HG03064 (cell line): Measurements from ENCODE around the gene GNAI1.

Experiments
- ATAC-seq: cut with Tn5 transposase; IDR thresholded peaks from one replicate; pipeline ENCODE4 v1.9.1; 2021; ENCODE audit warnings: low read depth; ENCODE audit not compliant: unreplicated experiment

Gene GNAI1

DNA sequence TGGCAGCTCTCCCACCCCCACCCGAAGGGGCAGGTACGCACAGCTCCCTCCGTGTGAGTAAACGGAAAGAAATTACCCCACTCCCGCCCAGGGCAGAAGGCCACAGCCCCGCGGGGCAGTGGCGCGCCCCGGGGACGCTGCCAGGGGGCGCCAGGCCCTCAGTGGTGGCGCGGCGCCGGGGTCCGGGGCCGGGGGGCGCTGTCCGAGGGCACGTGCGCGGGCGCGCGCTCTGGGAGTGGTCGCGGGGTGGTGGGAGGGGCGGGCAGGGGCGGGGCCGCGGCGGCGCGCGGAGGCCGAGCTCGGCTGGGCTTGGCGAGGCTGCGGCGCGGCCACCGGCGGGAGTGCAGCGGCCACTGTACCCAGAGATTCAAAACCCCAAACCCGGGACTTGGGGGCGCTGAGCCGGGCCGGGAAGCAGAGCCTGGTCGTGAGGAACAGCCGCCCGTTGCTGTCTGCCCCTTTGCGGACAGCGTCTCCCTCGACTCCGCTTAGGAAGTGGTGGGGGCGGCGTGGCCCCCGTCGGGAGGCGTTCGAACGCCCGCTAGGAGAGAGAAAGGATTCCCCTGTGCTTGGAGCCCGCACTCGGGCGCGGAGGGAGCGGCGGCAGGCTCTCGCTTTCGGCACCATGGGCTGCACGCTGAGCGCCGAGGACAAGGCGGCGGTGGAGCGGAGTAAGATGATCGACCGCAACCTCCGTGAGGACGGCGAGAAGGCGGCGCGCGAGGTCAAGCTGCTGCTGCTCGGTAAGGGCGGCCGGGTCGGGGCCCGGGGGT, at the start of gene GNAI1:
Gene GNAI1, plus strand, starts transcription at position 296 of the 773 bp plus-strand sequence. Its CDS starts 330 bp downstream, at position 626.
- peak; percentile 69 for ATAC-seq

DNA sequence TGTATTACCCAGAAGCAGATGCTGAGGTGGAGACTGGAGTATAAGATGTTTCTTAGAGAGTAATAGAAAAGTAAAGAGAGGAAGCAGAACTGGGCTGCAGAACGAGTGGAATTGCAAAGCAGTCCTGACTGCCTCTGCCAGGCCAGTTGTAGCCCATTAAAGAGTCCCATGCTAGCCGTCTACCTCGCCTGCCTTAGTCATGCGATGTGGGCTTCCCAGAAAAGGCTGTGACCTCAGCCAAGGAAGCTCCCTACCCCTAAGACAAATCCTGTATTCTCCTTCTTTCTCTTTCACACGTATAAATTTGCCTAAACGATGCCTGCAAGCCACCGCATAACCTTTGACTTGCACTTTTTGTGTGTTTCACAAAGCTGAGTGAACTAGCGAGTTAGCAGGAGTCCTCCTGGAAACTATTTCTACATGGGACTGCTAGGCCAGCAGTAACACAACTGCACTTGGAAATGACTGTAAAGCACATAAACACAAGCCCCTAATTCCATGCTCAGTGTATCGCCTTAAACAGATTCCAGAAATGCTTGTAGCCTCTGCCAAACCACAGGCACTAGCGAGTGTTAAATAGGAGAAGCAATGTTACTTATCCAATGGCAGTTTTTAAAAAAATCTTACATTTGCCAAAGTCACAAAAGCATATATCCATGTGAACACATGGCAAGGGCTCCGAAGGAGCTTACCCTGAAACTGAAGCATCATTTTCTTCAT, 47.4 kb upstream of the GNAI1 start:
- ATAC-seq: no peak

- ATAC-seq: no peak
Measured at GRCh38 chr7:80087771-80088170, 46.9 kb upstream of the GNAI1 start.

DNA sequence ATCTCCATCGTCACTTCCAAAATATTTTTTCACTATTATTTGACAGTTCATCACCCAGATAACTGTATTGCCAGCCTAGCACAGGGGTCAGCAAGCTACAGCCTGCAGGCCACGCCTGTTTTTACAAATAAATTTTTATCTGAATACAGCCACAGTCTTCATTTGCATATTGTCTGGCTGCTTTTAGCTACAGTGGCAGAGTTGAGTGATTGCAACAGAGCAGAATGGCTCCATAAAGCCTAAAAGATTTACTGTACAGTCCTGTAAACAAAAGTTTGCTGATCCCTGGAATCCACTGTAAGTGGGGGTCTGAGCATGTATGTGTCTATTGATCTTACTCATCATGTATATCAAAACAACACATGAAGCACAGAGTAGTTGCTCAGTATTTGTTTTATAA, 45.9 kb upstream of the GNAI1 start:
- no peak for ATAC-seq

DNA sequence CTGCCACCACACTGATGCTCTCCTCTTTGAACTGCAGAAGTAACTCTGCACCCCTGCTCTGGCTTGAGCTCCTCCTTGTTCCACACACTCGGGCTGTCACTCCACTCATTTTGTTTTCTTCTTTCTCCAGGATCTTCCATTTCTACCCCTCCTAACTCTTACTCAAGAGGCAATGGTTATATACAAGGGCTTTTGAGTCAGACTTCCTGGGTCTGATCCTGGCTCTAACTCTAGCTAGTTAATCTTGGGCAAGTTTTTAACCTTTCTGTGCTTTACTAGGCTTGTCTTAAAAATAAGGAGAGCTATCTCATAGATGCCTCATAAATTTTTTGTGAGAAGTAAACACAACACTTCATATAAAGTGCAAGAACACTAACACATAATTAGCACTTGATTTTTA, 45.3 kb upstream of the GNAI1 start:
- no peak for ATAC-seq

DNA sequence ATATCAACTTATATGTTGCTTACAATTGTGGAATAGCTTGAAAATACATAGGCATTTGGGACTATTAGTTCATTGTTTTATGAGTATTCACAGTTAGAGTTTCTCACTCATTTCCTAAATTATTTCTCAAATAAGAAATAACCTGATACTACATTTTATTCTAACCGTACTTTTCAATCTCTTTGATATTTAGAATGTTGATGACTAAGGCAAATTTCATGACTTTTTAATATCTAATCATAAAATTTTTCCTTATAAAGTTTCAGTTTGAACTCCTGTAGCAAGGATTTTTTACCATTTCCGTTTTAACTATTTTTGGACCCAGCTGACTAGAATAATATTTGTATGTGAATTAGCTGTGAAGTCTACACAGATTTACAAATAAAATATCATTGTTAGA, 41.3 kb upstream of the GNAI1 start:
- no peak for ATAC-seq

GRCh38 chr7:80095545-80095944, 39.1 kb upstream of the GNAI1 start:
- ATAC-seq: no peak

- no peak for ATAC-seq
Measured at GRCh38 chr7:80097756-80098155, 36.9 kb upstream of the GNAI1 start.

DNA sequence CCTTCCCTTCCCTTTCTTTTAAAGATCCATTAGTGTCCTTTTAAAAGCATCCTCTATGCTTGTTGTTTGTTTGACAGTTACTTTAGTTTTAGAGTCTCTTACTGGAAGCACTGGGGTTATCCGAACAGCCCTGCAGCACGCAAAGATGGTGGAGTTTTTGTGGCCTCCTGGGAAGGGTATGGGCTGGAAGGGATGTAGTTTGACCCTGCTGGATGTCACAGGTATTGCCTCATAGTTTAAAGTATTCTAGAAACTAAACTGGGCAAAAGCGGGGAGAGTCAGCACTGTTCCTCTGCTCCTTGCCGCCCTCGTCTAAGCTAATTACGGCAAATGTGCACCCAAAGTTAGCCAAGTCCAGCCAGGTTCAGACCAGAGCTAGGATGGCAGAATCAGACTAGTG, 35.8 kb upstream of the GNAI1 start:
- ATAC-seq: no peak

DNA sequence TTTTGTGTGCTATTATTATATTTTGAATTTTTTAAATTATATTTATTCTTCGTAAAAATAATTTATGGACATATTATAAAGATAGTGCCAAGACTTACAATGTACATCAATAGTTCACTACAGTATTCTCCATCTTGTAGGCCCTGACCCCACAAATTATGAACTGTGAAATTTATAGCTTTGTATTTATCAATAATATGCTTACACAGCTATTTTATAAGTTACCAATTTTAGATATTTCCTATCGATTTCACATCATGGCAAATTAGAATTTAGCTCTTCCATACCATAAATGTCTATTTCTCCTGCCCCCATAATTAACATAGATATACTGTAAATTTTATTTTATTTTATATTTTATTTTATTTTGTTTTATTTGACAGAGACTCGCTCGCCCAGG, 34.4 kb upstream of the GNAI1 start:
- no peak for ATAC-seq

DNA sequence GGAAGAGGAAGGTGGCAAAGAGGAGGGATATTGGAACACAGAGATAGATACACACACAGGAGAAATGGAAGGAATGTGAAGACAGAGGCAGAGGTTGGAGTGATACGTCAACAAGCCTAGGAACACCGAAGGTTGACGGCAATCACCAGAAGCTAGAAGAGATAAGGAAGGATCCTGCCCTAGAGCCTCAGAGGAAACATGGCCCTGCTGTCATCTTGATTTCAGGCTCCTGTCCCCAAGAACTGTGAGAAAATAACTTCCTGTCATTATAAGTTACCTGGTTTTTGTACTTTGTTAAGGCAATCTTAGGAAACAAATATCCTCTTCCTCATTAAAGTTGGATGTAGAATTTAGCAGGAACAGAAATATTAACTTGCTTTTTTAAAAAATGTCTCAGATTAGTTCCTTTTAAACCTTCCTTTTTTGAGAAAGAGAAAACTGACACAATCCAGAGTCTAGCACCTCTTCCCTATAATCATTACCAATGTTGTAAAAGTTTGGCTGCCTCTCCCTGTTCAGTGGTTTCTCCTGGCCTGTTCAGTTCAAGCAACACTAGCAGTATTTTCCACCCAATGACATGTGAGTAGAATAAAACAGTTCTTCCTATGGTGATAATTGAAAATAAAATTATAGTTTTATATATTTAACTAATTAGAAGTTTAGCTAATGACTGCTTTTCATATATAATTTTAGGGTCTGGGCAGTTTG, 28.8 kb upstream of the GNAI1 start:
- no peak for ATAC-seq

DNA sequence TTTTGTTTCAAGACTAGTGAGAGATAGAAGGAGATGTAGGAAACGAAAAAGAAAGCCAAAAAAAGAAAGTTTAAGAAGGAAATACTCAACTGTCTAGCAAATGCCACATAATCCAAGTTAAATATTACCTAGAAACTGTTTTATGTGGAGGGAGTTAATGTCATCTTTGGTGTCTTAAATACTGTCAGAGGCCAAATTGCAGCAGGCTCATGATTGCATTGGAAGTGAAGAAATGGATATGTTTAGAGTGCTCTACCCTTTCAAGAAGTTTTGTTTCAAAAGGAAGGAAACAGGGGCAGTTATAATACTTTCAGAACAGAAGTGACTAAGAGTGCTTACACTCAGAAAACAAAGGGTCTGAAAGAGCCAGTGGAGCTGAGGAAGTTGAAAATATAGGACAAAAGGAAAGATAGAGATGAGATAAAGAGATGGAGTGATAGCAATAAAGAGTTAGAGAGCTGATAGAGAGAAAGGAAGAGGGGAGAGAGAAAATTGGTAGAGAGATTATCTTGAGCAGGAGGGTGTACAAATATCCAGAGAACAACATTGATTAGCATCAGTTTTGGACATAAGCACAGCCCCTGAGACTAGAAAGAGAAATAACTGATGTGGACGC, 28.0 kb upstream of the GNAI1 start:
- no peak for ATAC-seq

DNA sequence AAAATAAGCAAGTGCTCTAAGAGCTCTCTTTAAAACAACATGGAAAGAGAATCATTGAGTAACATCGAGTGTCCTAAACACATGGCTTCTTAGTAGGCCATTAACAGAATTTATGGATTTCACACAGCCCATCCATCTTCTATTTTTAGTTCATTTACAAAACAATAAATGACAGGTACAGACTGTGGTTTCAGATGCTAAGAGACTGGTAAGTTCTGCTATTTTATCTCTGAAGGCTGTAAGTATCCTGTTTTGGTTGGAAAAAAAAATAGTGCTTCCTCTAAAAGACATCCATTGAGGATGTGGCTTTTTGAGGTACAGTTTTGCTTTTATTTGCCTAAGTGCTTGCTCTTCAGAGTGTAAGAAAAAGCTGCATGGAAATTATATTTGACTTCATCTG, 27.4 kb upstream of the GNAI1 start:
- no peak for ATAC-seq

DNA sequence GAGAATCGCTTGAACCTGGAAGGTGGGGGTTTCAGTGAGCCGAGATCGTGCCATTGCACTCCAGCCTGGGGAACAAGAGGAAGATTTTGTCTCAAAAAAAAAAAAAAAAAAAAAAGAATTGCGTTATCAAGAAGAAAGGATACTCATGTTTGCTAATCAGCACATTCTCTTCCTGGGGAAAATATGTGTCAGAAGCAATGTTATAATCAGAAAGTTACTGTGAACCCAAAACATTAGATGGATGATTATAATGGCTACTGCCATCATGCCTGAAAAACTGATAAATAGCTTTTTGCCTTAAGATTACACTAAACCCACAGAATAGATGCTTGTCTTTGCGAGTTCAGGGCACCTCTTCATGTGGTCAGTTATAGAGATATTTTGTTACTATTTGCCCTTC, 24.3 kb upstream of the GNAI1 start:
- ATAC-seq: no peak

DNA sequence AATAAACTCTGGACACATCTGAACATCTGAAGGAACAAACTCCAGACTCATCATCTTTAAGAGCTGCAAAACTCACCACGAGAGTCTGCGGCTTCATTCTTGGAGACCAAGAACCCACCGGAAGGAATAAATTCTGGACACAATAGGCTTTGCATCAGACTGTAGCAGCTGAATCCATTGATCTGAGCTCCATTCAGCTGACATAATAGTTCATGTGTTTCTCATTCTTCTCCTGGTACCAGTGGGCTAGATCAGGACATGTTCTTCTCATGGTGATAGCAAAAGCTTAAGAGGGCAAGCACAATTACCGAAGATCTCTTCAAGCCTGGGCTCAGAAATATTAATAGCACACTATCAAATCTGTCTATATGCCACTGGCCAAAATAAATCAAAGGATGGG, 20.5 kb upstream of the GNAI1 start:
- ATAC-seq: no peak

GRCh38 chr7:80124526-80125264, 9.9 kb upstream of the GNAI1 start:
- no peak for ATAC-seq

DNA sequence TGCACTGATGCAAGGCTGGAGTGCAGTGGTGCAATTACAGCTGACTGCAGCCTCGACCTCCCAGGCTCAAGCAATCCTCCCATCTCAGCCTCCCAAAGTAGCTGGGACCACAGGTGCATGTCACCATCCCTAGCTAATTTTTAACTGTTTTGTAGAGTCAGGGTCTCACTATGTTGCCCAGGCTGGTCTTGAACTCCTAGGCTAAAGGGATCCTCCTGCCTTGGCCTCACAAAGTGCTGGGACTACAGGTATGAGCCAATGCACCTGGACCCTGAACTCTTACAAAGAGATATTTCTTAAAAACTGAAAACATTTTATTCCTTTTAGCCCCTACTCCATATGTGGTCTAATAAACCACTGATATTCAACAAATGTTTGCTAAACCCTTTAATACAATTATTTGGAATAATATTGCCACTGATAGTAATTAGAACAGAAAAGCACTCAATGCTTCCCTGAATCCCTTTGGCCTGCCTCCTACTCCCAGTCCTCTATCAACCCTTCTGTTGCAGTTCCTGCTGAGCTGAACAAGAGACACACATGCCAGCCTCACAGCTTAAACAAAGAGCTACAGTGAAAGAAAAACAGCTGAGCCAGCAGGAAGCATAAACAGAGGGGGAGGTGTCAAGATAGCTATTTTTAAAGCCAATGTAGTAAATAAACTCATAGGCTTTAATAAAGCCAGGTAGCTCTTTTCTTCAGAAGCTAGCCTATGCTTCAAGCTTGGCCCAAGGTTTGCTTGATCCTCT, 7.0 kb upstream of the GNAI1 start:
- no peak for ATAC-seq

- ATAC-seq: no peak
Measured at GRCh38 chr7:80128918-80129317, 5.7 kb upstream of the GNAI1 start.

GRCh38 chr7:80129785-80130184, 4.8 kb upstream of the GNAI1 start:
- ATAC-seq: no peak
